Retinal pigment epithelial cell (primary cell): ENCODE data around the gene EXT2.

Source experiments
- DNase-seq: peaks from one replicate; pipeline ENCODE4 v3.0.0-alpha.2; 2010; ENCODE audit warnings: low read depth
- H3K4me3 ChIP-seq: 2 replicates; pipeline ENCODE4 v1.5.1; 2011; ENCODE audit warnings: mild to moderate bottlenecking, low read length, control low read depth, moderate library complexity
- CTCF ChIP-seq: conservative IDR thresholded peaks from 2 replicates; pipeline ENCODE4 v1.5.1; 2011; ENCODE audit warnings: low read depth, low read length, control low read depth, inconsistent platforms

The EXT2 gene

GRCh38 chr11:44095506-44096359 lies at the start of gene EXT2:
Gene EXT2, plus strand, starts transcription at chr11:44095678. Its CDS starts 12,035 bp downstream, at chr11:44107713.
- peak within 1 kb of the TSS; percentile 75 for H3K4me3 ChIP-seq
- peak; percentile 87 for TF ChIP-seq CTCF
- DNase-seq = peak; percentile 38

GRCh38 chr11:44046182-44046581 lies 49.3 kb upstream of the EXT2 start:
- no peak overlapping the region for H3K4me3 ChIP-seq
- no peak for DNase-seq
- TF ChIP-seq CTCF = no peak

GRCh38 chr11:44047298-44047697 lies 48.2 kb upstream of the EXT2 start:
- no peak for TF ChIP-seq CTCF
- DNase-seq = no peak

GRCh38 chr11:44047931-44048431 lies 47.5 kb upstream of the EXT2 start, which contains the start of gene ACCSL:
Gene ACCSL, plus strand, starts transcription at chr11:44047981. Its CDS starts 56 bp downstream, at chr11:44048037.
- TF ChIP-seq CTCF = no peak
- H3K4me3 ChIP-seq = no peak within 1 kb of the TSS
- no peak for DNase-seq

More at GRCh38 chr11:44047298-44047697, 48.2 kb upstream of the EXT2 start:
- no peak overlapping the region for H3K4me3 ChIP-seq

GRCh38 chr11:44049832-44050231 lies 45.6 kb upstream of the EXT2 start:
- TF ChIP-seq CTCF = no peak
- DNase-seq = no peak
- no peak overlapping the region for H3K4me3 ChIP-seq

- DNase-seq = no peak
- TF ChIP-seq CTCF = no peak
- H3K4me3 ChIP-seq = no peak overlapping the region
These were observed 44.3 kb upstream of the EXT2 start for GRCh38 chr11:44051171-44051570.

- no peak overlapping the region for H3K4me3 ChIP-seq
- no peak for DNase-seq
- no peak for TF ChIP-seq CTCF
These were observed 38.1 kb upstream of the EXT2 start for GRCh38 chr11:44057340-44057739.
